GM12878 (cell line): ENCODE results near the gene SRM. TPM values are rescaled to one million over a fixed set of nuclear protein-coding genes. Genes with fewer than 3 reads are reported as not detected.

Experiments
- ASH2L ChIP-seq: fragments of 300-600, 200-600 bp; sonication (generic); IDR thresholded peaks from 2 replicates; pipeline ENCODE4 v1.6.1; 2017; ENCODE audit warnings: low read depth, mild to moderate bottlenecking, borderline replicate concordance
- BCLAF1 ChIP-seq: fragments of 450-650 bp; IDR thresholded peaks from 2 replicates; pipeline ENCODE4 v1.6.1; 2017; ENCODE audit warnings: antibody characterized with exemption, mild to moderate bottlenecking, moderate library complexity
- MAX ChIP-seq: IDR thresholded peaks from 2 replicates; pipeline ENCODE4 v1.6.1; 2012; ENCODE audit warnings: low read depth, low read length, improper control_type of control experiment
- TAF1 ChIP-seq: IDR thresholded peaks from 2 replicates; pipeline ENCODE4 v1.6.1; 2011; ENCODE audit warnings: mild to moderate bottlenecking, low read depth, low read length, borderline replicate concordance
- ZBTB11 ChIP-seq: fragments of 450-650 bp; formaldehyde crosslinking; IDR thresholded peaks from 2 replicates; pipeline ENCODE4 v1.5.0; 2022; ENCODE audit warnings: mild to moderate bottlenecking, missing genetic modification characterization
- ZNF207 ChIP-seq: fragments of 450-650 bp; IDR thresholded peaks from 2 replicates; pipeline ENCODE4 v1.6.1; 2014; ENCODE audit warnings: antibody characterized with exemption, mild to moderate bottlenecking, borderline replicate concordance
- polyA plus RNA-seq, 11 experiments: library from polyadenylated mRNA; depleted of rRNA in 4 of 11; unstranded in 6 of 11; stranded (reverse) in 5 of 11; fragments of >200 nt; fragmentation: Nextera tagmentation in 4 of 11; fragmentation: Illumina TruSeq in 1 of 11; extraction: Ambion mirVana in 4 of 11; extraction: Trizol in 1 of 11; gene quantifications; 1 replicate in 1 of 11; 2 replicates in 10 of 11; pipeline versions ENCODE4 v1.2.1 to v1.2.3, GENCODE V29; 2011 to 2016; ENCODE audit warnings: inconsistent platforms in 2 of 11, missing spikeins in 2 of 11, low read depth in 1 of 11
- total RNA-seq, 4 experiments: library from RNA; depleted of rRNA in 3 of 4; stranded (reverse); fragments of >200 nt in 3 of 4; fragmentation: Illumina TruSeq in 1 of 4; extraction: Trizol in 1 of 4; gene quantifications; 2 replicates each; pipeline versions ENCODE4 v1.2.1 to v1.2.3, GENCODE V29; 2013 to 2021

SRM gene
- total and polyA plus RNA-seq, 10 of the 15 experiments (the other 5 are each of a cell fraction or from before 2014, with no cell fraction given), result 16.7 to 255 (median 81.2) TPM

GRCh38 chr1:11068600-11069473 lies 9.0 kb upstream of the SRM start (continued):
- TF ChIP-seq ZBTB11 (CRISPR knock-in tag) (no peak), BCLAF1 (no peak), MAX (no peak), ASH2L (no peak), ZNF207 (no peak), TAF1 (no peak)
